HCT116 (cell line): ENCODE data around the gene CPLX3. TPM values are rescaled to one million over a fixed set of nuclear protein-coding genes. Genes with fewer than 3 reads are reported as not detected.

Source experiments
- ATAC-seq: fragments of 200-7000 bp; cut with Tn5 transposase; 2 replicates; pipeline ENCODE4 v1.9.1; 2020; ENCODE audit warnings: mild to moderate bottlenecking, moderate library complexity
- BruUV-seq: library from RNA; stranded (reverse); fragments of 400-500 nt; replicated peaks from 2 replicates; lab custom pipeline; 2021; lab: Mats Ljungman, UMichigan
- CTCF ChIA-PET: fragments of 300-600 bp; sonication (Branson Sonifier 250); formaldehyde crosslinking; loops from one replicate; lab custom pipeline; 2021; ENCODE audit warnings: antibody characterized with exemption; lab: Charles Lee
- POLR2A ChIA-PET: fragments of 300-600, 350-600 bp; sonication (Branson Sonifier 250); formaldehyde crosslinking; loops from one replicate; lab custom pipeline; 2021; ENCODE audit warnings: antibody characterized with exemption; lab: Charles Lee
- RAD21 ChIA-PET, 2 experiments: fragments of 300-600 bp; sonication (Branson Sonifier 250); formaldehyde crosslinking; loops; one replicate each; lab custom pipeline; 2023; ENCODE audit warnings: low total read pairs in 2 of 2; ENCODE audit not compliant: uncharacterized antibody in 2 of 2, unreplicated experiment in 2 of 2, low non-redundant PET in 1 of 2; lab: Charles Lee
- DNase-seq: peaks from one replicate; pipeline ENCODE4 v3.0.0-alpha.2; 2010; ENCODE audit warnings: low read depth, low spot score
- H2AFZ ChIP-seq: fragments of 200-600 bp; shearing (Covaris generic), sonication (generic); 2 replicates; pipeline ENCODE4 v1.6.1; 2017; ENCODE audit warnings: low read depth, mixed run types, mixed read lengths, antibody characterized with exemption, low read length; ENCODE audit not compliant: poor library complexity, severe bottlenecking
- H3K27ac ChIP-seq: 2 replicates; pipeline ENCODE4 v1.5.1; 2012; ENCODE audit warnings: low read depth, low read length
- H3K27me3 ChIP-seq: fragments of 200-600 bp; sonication (generic); 2 replicates; pipeline ENCODE4 v1.6.1; 2016; ENCODE audit warnings: mixed run types, low read length, mixed read lengths; ENCODE audit not compliant: insufficient read depth
- H3K36me3 ChIP-seq, 2 experiments: fragments of 200-500 bp in 1 of 2; fragments of 200-600 bp in 1 of 2; sonication (Bioruptor generic) in 1 of 2; sonication (generic) in 1 of 2; 2 replicates each; pipeline versions ENCODE4 v1.5.1 to v1.6.1; 2014 to 2016; ENCODE audit warnings: low read length in 2 of 2, inconsistent platforms in 1 of 2, mixed read lengths in 1 of 2, mixed run types in 1 of 2; ENCODE audit not compliant: insufficient read depth in 2 of 2, control insufficient read depth in 1 of 2
- H3K4me1 ChIP-seq, 2 experiments: fragments of 200-600 bp in 1 of 2; sonication (generic) in 1 of 2; 2 replicates each; pipeline versions ENCODE4 v1.5.1 to v1.6.1; 2012 to 2017; ENCODE audit warnings: low read length in 2 of 2, inconsistent platforms in 1 of 2, mild to moderate bottlenecking in 1 of 2, mixed read lengths in 1 of 2, mixed run types in 1 of 2, moderate library complexity in 1 of 2; ENCODE audit not compliant: insufficient read depth in 2 of 2, control insufficient read depth in 1 of 2
- H3K4me2 ChIP-seq: fragments of 200-600 bp; sonication (generic); 2 replicates; pipeline ENCODE4 v1.6.1; 2017; ENCODE audit warnings: mixed run types, low read length, mixed read lengths
- H3K4me3 ChIP-seq, 2 experiments: fragments of 200-600 bp in 1 of 2; sonication (generic) in 1 of 2; replicated peaks in 1 of 2; 2 replicates each; pipeline ENCODE4 v1.5.1; 2011 to 2016; ENCODE audit warnings: low read length in 2 of 2, control low read depth in 1 of 2, low read depth in 1 of 2, mild to moderate bottlenecking in 1 of 2, mixed read lengths in 1 of 2, mixed run types in 1 of 2
- H3K79me2 ChIP-seq: fragments of 200-600 bp; sonication (generic); 2 replicates; pipeline ENCODE4 v1.6.1; 2017; ENCODE audit warnings: mild to moderate bottlenecking, mixed run types, low read length, moderate library complexity, mixed read lengths; ENCODE audit not compliant: insufficient read depth
- H3K9ac ChIP-seq: fragments of 200-600 bp; sonication (generic); 2 replicates; pipeline ENCODE4 v1.6.1; 2016; ENCODE audit warnings: low read length, mixed read lengths
- H3K9me2 ChIP-seq: fragments of 200-600 bp; sonication (generic), shearing (Covaris generic); 2 replicates; pipeline ENCODE4 v1.6.1; 2017; ENCODE audit warnings: mixed run types, mild to moderate bottlenecking, moderate library complexity; ENCODE audit not compliant: insufficient read depth
- H3K9me3 ChIP-seq, 2 experiments: fragments of 200-500 bp in 1 of 2; fragments of 200-600 bp in 1 of 2; sonication (Bioruptor generic) in 1 of 2; sonication (generic) in 1 of 2; 2 replicates each; pipeline ENCODE4 v1.6.1; 2014 to 2017; ENCODE audit warnings: low read length in 2 of 2, mixed read lengths in 2 of 2, inconsistent platforms in 1 of 2, low read depth in 1 of 2, mild to moderate bottlenecking in 1 of 2, mixed run types in 1 of 2, moderate library complexity in 1 of 2; ENCODE audit not compliant: control insufficient read depth in 1 of 2, insufficient read depth in 1 of 2
- H4K20me1 ChIP-seq: fragments of 200-600 bp; sonication (generic), shearing (Covaris generic); 2 replicates; pipeline ENCODE4 v1.6.1; 2017; ENCODE audit warnings: mixed run types, mild to moderate bottlenecking, moderate library complexity; ENCODE audit not compliant: insufficient read depth
- CBX3 ChIP-seq: IDR thresholded peaks from 2 replicates; pipeline ENCODE4 v1.6.1; 2012; ENCODE audit warnings: low read depth
- CEBPB ChIP-seq: IDR thresholded peaks from 2 replicates; pipeline ENCODE4 v1.6.1; 2012; ENCODE audit warnings: low read depth
- EZH2 ChIP-seq: fragments of 200-600 bp; sonication (generic); IDR thresholded peaks from 2 replicates; pipeline ENCODE4 v1.6.1; 2017; ENCODE audit warnings: antibody characterized with exemption, mixed run types
- EZH2phosphoT487 ChIP-seq: fragments of 200-600 bp; IDR thresholded peaks from 2 replicates; pipeline ENCODE4 v1.6.1; 2018; ENCODE audit warnings: antibody characterized with exemption, borderline replicate concordance
- FOSL1 ChIP-seq: IDR thresholded peaks from 2 replicates; pipeline ENCODE4 v1.6.1; 2012; ENCODE audit warnings: low read depth
- JUND ChIP-seq: IDR thresholded peaks from 2 replicates; pipeline ENCODE4 v1.6.1; 2012
- POLR2A ChIP-seq: IDR thresholded peaks from 2 replicates; pipeline ENCODE4 v1.7.0; 2011; ENCODE audit warnings: borderline replicate concordance; ENCODE audit not compliant: insufficient read depth, insufficient read length; ENCODE audit errors: extremely low read depth
- POLR2AphosphoS5 ChIP-seq: IDR thresholded peaks from 2 replicates; pipeline ENCODE4 v1.6.1; 2011; ENCODE audit warnings: mild to moderate bottlenecking, low read depth, low read length, moderate library complexity
- RAD21 ChIP-seq: IDR thresholded peaks from 2 replicates; pipeline ENCODE4 v1.6.1; 2012; ENCODE audit warnings: low read depth, mild to moderate bottlenecking
- SIN3A ChIP-seq: IDR thresholded peaks from 2 replicates; pipeline ENCODE4 v1.6.1; 2012; ENCODE audit warnings: low read depth
- SP1 ChIP-seq: IDR thresholded peaks from 2 replicates; pipeline ENCODE4 v1.6.1; 2012; ENCODE audit warnings: low read depth
- TCF7L2 ChIP-seq: IDR thresholded peaks from 2 replicates; pipeline ENCODE4 v1.7.0; 2011; ENCODE audit warnings: borderline replicate concordance, inconsistent platforms; ENCODE audit not compliant: insufficient read depth, insufficient read length; ENCODE audit errors: extremely low read depth
- ZFX ChIP-seq: fragments of 450-650 bp; IDR thresholded peaks from 2 replicates; pipeline ENCODE4 v1.6.1; 2017
- ZNF274 ChIP-seq: fragments of 200-500 bp; sonication (Bioruptor generic); IDR thresholded peaks from 2 replicates; pipeline ENCODE4 v1.6.1; 2014; ENCODE audit warnings: mild to moderate bottlenecking, low read depth, low read length, inconsistent platforms
- intact Hi-C: fragments of 100-400 bp; cut with micrococcal nuclease; formaldehyde crosslinking; loops from 2 replicates; pipeline ENCODE4 v1.10.0; 2022
- total RNA-seq: library from RNA; stranded (reverse); gene quantifications from one replicate; pipeline ENCODE4 v1.2.1, GENCODE V29; 2021; ENCODE audit not compliant: unreplicated experiment
- TF ChIP-seq, protein P1 (sequence below): IDR thresholded peaks from 2 replicates; pipeline ENCODE4 v1.6.1; 2012
- TF ChIP-seq, protein P2 (sequence below): IDR thresholded peaks from 2 replicates; pipeline ENCODE4 v1.6.1; 2012; ENCODE audit warnings: low read depth
- TF ChIP-seq, protein P3 (sequence below): IDR thresholded peaks from 2 replicates; pipeline ENCODE4 v1.6.1; 2012
- TF ChIP-seq, protein P4 (sequence below): IDR thresholded peaks from 2 replicates; pipeline ENCODE4 v1.6.1; 2011; ENCODE audit warnings: mild to moderate bottlenecking, low read length, moderate library complexity; ENCODE audit not compliant: insufficient replicate concordance; ENCODE audit errors: extremely low read depth

Gene CPLX3
- total RNA-seq, 1 experiment from 2014 or later = not detected

DNA sequence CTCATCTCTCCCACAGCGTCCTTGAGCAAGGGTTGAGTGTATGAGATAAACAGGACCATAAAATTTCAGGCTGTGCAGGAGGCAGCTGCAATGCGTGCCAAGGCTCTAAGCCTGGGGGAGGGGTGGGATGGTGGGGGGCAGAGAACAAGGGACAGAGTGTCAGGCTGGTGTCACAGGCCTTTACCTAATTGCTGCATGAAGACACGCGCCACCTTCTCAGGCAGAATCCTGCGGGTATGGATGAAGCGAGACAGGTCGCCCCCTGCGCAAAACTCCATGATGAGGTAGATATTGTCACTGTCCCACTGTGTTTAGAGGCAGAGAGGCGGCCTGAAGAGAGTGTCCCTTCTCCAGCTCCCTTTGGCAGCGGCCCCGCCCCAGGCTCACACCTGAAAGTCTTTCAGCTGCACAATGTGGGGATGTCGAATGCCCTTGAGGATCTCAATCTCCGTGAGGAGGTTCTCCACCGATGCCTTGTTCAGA, 15.5 kb downstream of the CPLX3 start:
- POLR2A ChIA-PET = no interaction called here
- intact Hi-C loops = loop anchor here (2.0 kb wide), 1 partner anchor 31 kb away; the partner anchor contains the start of gene SCAMP2

More for the DNA sequence above, 15.5 kb downstream of the CPLX3 start:
- ChIA-PET CTCF (interaction anchor here (0.6 to 1.9 kb wide), 5 partner anchors 17 to 204 kb away, joined by 3 to 8 read pairs (median 4); no protein-coding TSS in a partner anchor), RAD21 (interaction anchor here (1.0 to 1.6 kb wide), 2 partner anchors 60 to 73 kb away, joined by 3 to 4 read pairs; no protein-coding TSS in a partner anchor)
- H3K9me2 ChIP-seq = no peaks in the 10 kb centered on the region
- H2AFZ ChIP-seq = no peak overlapping the region
- TSS peak; percentile 33 for BruUV-seq
- H3K4me2 ChIP-seq = peak overlapping the region; percentile 90
- no peaks in the 10 kb centered on the region for H4K20me1 ChIP-seq
- H3K4me1 ChIP-seq = peaks cover 9 to 21% of the 10 kb centered on the region in 2 experiments; a peak in 3 of 4 replicates
- TF ChIP-seq EZH2phosphoT487 (no peak), SP1 (no peak), RAD21 (no peak), FOSL1 (no peak), TCF7L2 (no peak), CBX3 (no peak), CEBPB (no peak), ZNF274 (no peak), EZH2 (no peak), SIN3A (no peak), JUND (no peak), POLR2A (no peak), POLR2AphosphoS5 (no peak), ZFX (no peak)
- TF ChIP-seq, protein P1, sequence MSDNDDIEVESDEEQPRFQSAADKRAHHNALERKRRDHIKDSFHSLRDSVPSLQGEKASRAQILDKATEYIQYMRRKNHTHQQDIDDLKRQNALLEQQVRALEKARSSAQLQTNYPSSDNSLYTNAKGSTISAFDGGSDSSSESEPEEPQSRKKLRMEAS = no peak
- TF ChIP-seq, protein P2, sequence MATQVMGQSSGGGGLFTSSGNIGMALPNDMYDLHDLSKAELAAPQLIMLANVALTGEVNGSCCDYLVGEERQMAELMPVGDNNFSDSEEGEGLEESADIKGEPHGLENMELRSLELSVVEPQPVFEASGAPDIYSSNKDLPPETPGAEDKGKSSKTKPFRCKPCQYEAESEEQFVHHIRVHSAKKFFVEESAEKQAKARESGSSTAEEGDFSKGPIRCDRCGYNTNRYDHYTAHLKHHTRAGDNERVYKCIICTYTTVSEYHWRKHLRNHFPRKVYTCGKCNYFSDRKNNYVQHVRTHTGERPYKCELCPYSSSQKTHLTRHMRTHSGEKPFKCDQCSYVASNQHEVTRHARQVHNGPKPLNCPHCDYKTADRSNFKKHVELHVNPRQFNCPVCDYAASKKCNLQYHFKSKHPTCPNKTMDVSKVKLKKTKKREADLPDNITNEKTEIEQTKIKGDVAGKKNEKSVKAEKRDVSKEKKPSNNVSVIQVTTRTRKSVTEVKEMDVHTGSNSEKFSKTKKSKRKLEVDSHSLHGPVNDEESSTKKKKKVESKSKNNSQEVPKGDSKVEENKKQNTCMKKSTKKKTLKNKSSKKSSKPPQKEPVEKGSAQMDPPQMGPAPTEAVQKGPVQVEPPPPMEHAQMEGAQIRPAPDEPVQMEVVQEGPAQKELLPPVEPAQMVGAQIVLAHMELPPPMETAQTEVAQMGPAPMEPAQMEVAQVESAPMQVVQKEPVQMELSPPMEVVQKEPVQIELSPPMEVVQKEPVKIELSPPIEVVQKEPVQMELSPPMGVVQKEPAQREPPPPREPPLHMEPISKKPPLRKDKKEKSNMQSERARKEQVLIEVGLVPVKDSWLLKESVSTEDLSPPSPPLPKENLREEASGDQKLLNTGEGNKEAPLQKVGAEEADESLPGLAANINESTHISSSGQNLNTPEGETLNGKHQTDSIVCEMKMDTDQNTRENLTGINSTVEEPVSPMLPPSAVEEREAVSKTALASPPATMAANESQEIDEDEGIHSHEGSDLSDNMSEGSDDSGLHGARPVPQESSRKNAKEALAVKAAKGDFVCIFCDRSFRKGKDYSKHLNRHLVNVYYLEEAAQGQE = no peak
- TF ChIP-seq, protein P3, sequence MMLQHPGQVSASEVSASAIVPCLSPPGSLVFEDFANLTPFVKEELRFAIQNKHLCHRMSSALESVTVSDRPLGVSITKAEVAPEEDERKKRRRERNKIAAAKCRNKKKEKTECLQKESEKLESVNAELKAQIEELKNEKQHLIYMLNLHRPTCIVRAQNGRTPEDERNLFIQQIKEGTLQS = no peak
- TF ChIP-seq, protein P4, sequence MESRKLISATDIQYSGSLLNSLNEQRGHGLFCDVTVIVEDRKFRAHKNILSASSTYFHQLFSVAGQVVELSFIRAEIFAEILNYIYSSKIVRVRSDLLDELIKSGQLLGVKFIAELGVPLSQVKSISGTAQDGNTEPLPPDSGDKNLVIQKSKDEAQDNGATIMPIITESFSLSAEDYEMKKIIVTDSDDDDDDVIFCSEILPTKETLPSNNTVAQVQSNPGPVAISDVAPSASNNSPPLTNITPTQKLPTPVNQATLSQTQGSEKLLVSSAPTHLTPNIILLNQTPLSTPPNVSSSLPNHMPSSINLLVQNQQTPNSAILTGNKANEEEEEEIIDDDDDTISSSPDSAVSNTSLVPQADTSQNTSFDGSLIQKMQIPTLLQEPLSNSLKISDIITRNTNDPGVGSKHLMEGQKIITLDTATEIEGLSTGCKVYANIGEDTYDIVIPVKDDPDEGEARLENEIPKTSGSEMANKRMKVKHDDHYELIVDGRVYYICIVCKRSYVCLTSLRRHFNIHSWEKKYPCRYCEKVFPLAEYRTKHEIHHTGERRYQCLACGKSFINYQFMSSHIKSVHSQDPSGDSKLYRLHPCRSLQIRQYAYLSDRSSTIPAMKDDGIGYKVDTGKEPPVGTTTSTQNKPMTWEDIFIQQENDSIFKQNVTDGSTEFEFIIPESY = no peak
- H3K27ac ChIP-seq = peak overlapping the region; percentile 93
- no peaks in the 10 kb centered on the region for H3K27me3 ChIP-seq
- H3K36me3 ChIP-seq = peaks cover 6 to 12% of the 10 kb centered on the region in 2 experiments; a peak in 2 of 4 replicates
- H3K9ac ChIP-seq = peak overlapping the region; percentile 88
- peaks cover 6% of the 10 kb centered on the region; the same call in 1 of the 2 replicates for H3K79me2 ChIP-seq
- H3K9me3 ChIP-seq = no peaks in the 10 kb centered on the region
- ATAC-seq (no peak), DNase-seq (no peak)
- H3K4me3 ChIP-seq = peak overlapping the region; percentile 53 to 78
